SK-N-MC (cell line): ENCODE measurements around the gene MAN2B1.
"Not testable (repeated sequence)": the region's sequence is repeated elsewhere in the genome, so short reads cannot be mapped to it uniquely, and the experiment has no call there.

Experiments used
- DNase-seq: peaks from one replicate; pipeline ENCODE4 v3.0.0-alpha.2; 2011; ENCODE audit warnings: low read depth, low spot score
- H3K27ac ChIP-seq: fragments of 200-600 bp; sonication (generic); 2 replicates; pipeline ENCODE4 v1.5.1; 2016; ENCODE audit warnings: mixed run types
- H3K36me3 ChIP-seq: fragments of 200-600 bp; sonication (generic); 2 replicates; pipeline ENCODE4 v1.6.1; 2017; ENCODE audit warnings: antibody characterized with exemption, low read length, mixed read lengths; ENCODE audit not compliant: insufficient read depth
- H3K4me3 ChIP-seq: fragments of 200-600 bp; sonication (generic); 2 replicates; pipeline ENCODE4 v1.5.1; 2016
- H3K9ac ChIP-seq: fragments of 200-600 bp; sonication (generic); 2 replicates; pipeline ENCODE4 v1.8.0; 2017; ENCODE audit warnings: mixed run types, mixed read lengths; ENCODE audit not compliant: insufficient read length
- H3K9me3 ChIP-seq: fragments of 200-600 bp; sonication (generic); 2 replicates; pipeline ENCODE4 v1.6.1; 2017; ENCODE audit warnings: low read depth, mild to moderate bottlenecking, antibody characterized with exemption, low read length, moderate library complexity, mixed read lengths
- EZH2 ChIP-seq: fragments of 200-600 bp; sonication (generic); IDR thresholded peaks from one replicate; pipeline ENCODE4 v1.6.1; 2017; ENCODE audit warnings: antibody characterized with exemption
- FOXP2 ChIP-seq: optimal IDR thresholded peaks from 2 replicates; pipeline ENCODE3; 2011; ENCODE audit warnings: mild to moderate bottlenecking, moderate library complexity; ENCODE audit not compliant: insufficient read depth; ENCODE audit errors: extremely low read length, control extremely low read depth
- POLR2AphosphoS5 ChIP-seq: IDR thresholded peaks from 2 replicates; pipeline ENCODE4 v1.6.1; 2012; ENCODE audit warnings: mild to moderate bottlenecking, low read depth, low read length, borderline replicate concordance

The MAN2B1 gene

GRCh38 chr19:12694641-12695040 is 28.1 kb upstream of the MAN2B1 start:
- Histone ChIP-seq H3K36me3 (peaks cover 1% of the 10 kb centered on the region; the same call in 1 of the 2 replicates), H3K27ac (no peak overlapping the region), H3K4me3 (no peak overlapping the region), H3K9me3 (no peaks in the 10 kb centered on the region), H3K9ac (no peak overlapping the region)
- DNase-seq = no peak
- TF ChIP-seq POLR2AphosphoS5 (no peak), FOXP2 (no peak), EZH2 (no peak)

GRCh38 chr19:12692960-12693359 is 26.4 kb upstream of the MAN2B1 start:
- no peak for TF ChIP-seq FOXP2
- TF ChIP-seq POLR2AphosphoS5 = no peak
- Histone ChIP-seq H3K27ac (no peak overlapping the region), H3K36me3 (no peaks in the 10 kb centered on the region), H3K4me3 (no peak overlapping the region), H3K9ac (no peak overlapping the region), H3K9me3 (no peaks in the 10 kb centered on the region)
- no peak for DNase-seq

- no peak for DNase-seq
These were observed 23.2 kb upstream of the MAN2B1 start for GRCh38 chr19:12689581-12690216.

GRCh38 chr19:12689012-12689411 is 22.5 kb upstream of the MAN2B1 start:
- Histone ChIP-seq H3K27ac (no peak overlapping the region), H3K9me3 (no peaks in the 10 kb centered on the region), H3K36me3 (no peaks in the 10 kb centered on the region), H3K9ac (no peak overlapping the region), H3K4me3 (no peak overlapping the region)
- no peak for DNase-seq
- TF ChIP-seq FOXP2 (no peak), EZH2 (no peak), POLR2AphosphoS5 (no peak)

More at GRCh38 chr19:12689581-12690216, 23.2 kb upstream of the MAN2B1 start:
- TF ChIP-seq EZH2 (no peak), FOXP2 (no peak), POLR2AphosphoS5 (no peak; the same call in 1 of the 2 replicates)
- Histone ChIP-seq H3K9me3 (no peaks in the 10 kb centered on the region), H3K36me3 (no peaks in the 10 kb centered on the region), H3K27ac (no peak overlapping the region), H3K9ac (no peak overlapping the region), H3K4me3 (no peak overlapping the region)

GRCh38 chr19:12687496-12688196 is 21.1 kb upstream of the MAN2B1 start, which contains the start of gene GNG14:
Gene GNG14, plus strand, starts transcription at chr19:12687998. Its CDS starts 51 bp downstream, at chr19:12688049.
- no peak for DNase-seq
- H3K4me3 ChIP-seq = no peak within 1 kb of the TSS
- TF ChIP-seq POLR2AphosphoS5 = no peak
- no peak for TF ChIP-seq EZH2
- no peak for TF ChIP-seq FOXP2
- H3K9me3 ChIP-seq = no peaks in the 10 kb centered on the region
- H3K27ac ChIP-seq = no peak within 1 kb of the TSS
- no peak within 1 kb of the TSS for H3K9ac ChIP-seq
- no peaks in the 10 kb centered on the region for H3K36me3 ChIP-seq

GRCh38 chr19:12685831-12686230 is 19.3 kb upstream of the MAN2B1 start:
- Histone ChIP-seq H3K36me3 (no peaks in the 10 kb centered on the region), H3K9ac (no peak overlapping the region), H3K9me3 (no peaks in the 10 kb centered on the region), H3K4me3 (no peak overlapping the region), H3K27ac (no peak overlapping the region)
- no peak for DNase-seq
- TF ChIP-seq FOXP2 (no peak), POLR2AphosphoS5 (no peak), EZH2 (no peak)

GRCh38 chr19:12681074-12681987 is 14.8 kb upstream of the MAN2B1 start, which contains the start of gene DHPS:
Gene DHPS, minus strand, starts transcription at chr19:12681880. Its CDS starts 114 bp downstream, at chr19:12681766.
- H3K4me3 ChIP-seq = peak within 1 kb of the TSS; percentile 99
- no peak for TF ChIP-seq EZH2
- TF ChIP-seq POLR2AphosphoS5 = peak; percentile 81
- H3K9me3 ChIP-seq = no peaks in the 10 kb centered on the region
- DNase-seq = peak; percentile 98
- peak within 1 kb of the TSS; percentile 100 for H3K27ac ChIP-seq
- H3K9ac ChIP-seq = peak within 1 kb of the TSS; percentile 99
- H3K36me3 ChIP-seq = peaks cover 28% of the 10 kb centered on the region

GRCh38 chr19:12680034-12680433 is 13.5 kb upstream of the MAN2B1 start:
- H3K9ac ChIP-seq = no peak overlapping the region
- H3K27ac ChIP-seq = no peak overlapping the region
- TF ChIP-seq POLR2AphosphoS5 (no peak), FOXP2 (no peak), EZH2 (no peak)
- H3K36me3 ChIP-seq = peaks cover 41% of the 10 kb centered on the region
- no peak for DNase-seq
- no peaks in the 10 kb centered on the region for H3K9me3 ChIP-seq
- no peak overlapping the region for H3K4me3 ChIP-seq

- H3K4me3 ChIP-seq, H3K27ac ChIP-seq, H3K9ac ChIP-seq, DNase-seq, H3K9me3 ChIP-seq: not testable (repeated sequence)
- peaks cover 49% of the 10 kb centered on the region for H3K36me3 ChIP-seq
These were observed 11.5 kb upstream of the MAN2B1 start for GRCh38 chr19:12678039-12678438.
